T-cell (primary cell): Measurements from ENCODE around the gene PLXNA2. TPM values are rescaled to one million over a fixed set of nuclear protein-coding genes. Genes with fewer than 3 reads are reported as not detected.

Source experiments
- ATAC-seq, 4 experiments: fragments of 200-7000 bp in 3 of 4; fragments of 150-1000 bp in 1 of 4; cut with Tn5 transposase; replicated peaks in 1 of 4; 1 replicate in 3 of 4; 2 replicates in 1 of 4; pipeline ENCODE4 v1.10.0; 2021; ENCODE audit warnings: moderate library complexity in 3 of 4, mild to moderate bottlenecking in 2 of 4, moderate number of reproducible peaks in 1 of 4
- CTCF ChIA-PET, 2 donors: fragments of 300-600 bp; sonication (Branson Sonifier 250); formaldehyde crosslinking; loops; one replicate each; lab custom pipeline; 2022; ENCODE audit warnings: antibody characterized with exemption in 2 of 2; lab: Charles Lee
- POLR2A ChIA-PET, 2 donors: fragments of 300-600 bp; sonication (Branson Sonifier 250); formaldehyde crosslinking; loops; one replicate each; lab custom pipeline; 2022; ENCODE audit warnings: antibody characterized with exemption in 2 of 2; lab: Charles Lee
- DNase-seq, 35 experiments: peaks; one replicate each; pipeline versions ENCODE4 v3.0.0 to v3.0.0-alpha.2; 2013 to 2023
- H3K27ac ChIP-seq: one replicate; pipeline ENCODE4 v1.5.1; 2013; ENCODE audit warnings: low read length
- H3K27me3 ChIP-seq, 2 experiments: replicated peaks in 1 of 2; 1 replicate in 1 of 2; 2 replicates in 1 of 2; pipeline versions ENCODE4 v1.6.1 to v1.7.0; 2013; ENCODE audit warnings: low read length in 1 of 2, mixed read lengths in 1 of 2; ENCODE audit not compliant: control insufficient read depth in 2 of 2, insufficient read depth in 2 of 2; ENCODE audit errors: extremely low read depth in 1 of 2
- H3K36me3 ChIP-seq, 2 donors: 1 replicate in 1 of 2; 2 replicates in 1 of 2; pipeline versions ENCODE4 v1.6.1 to v1.7.0; 2013; ENCODE audit warnings: low read length in 1 of 2; ENCODE audit not compliant: control insufficient read depth in 2 of 2, insufficient read depth in 1 of 2; ENCODE audit errors: extremely low read depth in 1 of 2
- H3K4me1 ChIP-seq, 2 experiments: 1 replicate in 1 of 2; 2 replicates in 1 of 2; pipeline versions ENCODE4 v1.6.1 to v1.7.0; 2013; ENCODE audit warnings: low read length in 2 of 2, mixed read lengths in 1 of 2; ENCODE audit not compliant: insufficient read depth in 2 of 2, control insufficient read depth in 1 of 2; ENCODE audit errors: extremely low read depth in 1 of 2
- H3K4me3 ChIP-seq, 2 donors: 1 replicate in 1 of 2; 2 replicates in 1 of 2; pipeline versions ENCODE4 v1.5.1 to v1.7.0; 2013; ENCODE audit warnings: mild to moderate bottlenecking in 2 of 2, low read length in 1 of 2, moderate library complexity in 1 of 2; ENCODE audit not compliant: control insufficient read depth in 1 of 2; ENCODE audit errors: extremely low read depth in 1 of 2
- H3K9me3 ChIP-seq: 2 replicates; pipeline ENCODE4 v1.7.0; 2013
- H3K27ac Mint-ChIP-seq, 2 donors: one replicate each; pipeline ENCODE4 v1.8.0; 2020 to 2021; ENCODE audit warnings: mild to moderate bottlenecking in 2 of 2, mixed read lengths in 2 of 2
- H3K27me3 Mint-ChIP-seq, 2 donors: one replicate each; pipeline ENCODE4 v1.8.0; 2021 to 2022; ENCODE audit warnings: mixed read lengths in 2 of 2
- H3K36me3 Mint-ChIP-seq: one replicate; pipeline ENCODE4 v1.8.0; 2021; ENCODE audit warnings: mixed read lengths
- H3K4me1 Mint-ChIP-seq, 3 donors: one replicate each; pipeline ENCODE4 v1.8.0; 2020 to 2022; ENCODE audit warnings: mixed read lengths in 3 of 3, mild to moderate bottlenecking in 1 of 3
- H3K4me3 Mint-ChIP-seq, 3 donors: one replicate each; pipeline ENCODE4 v1.8.0; 2020 to 2022; ENCODE audit warnings: mild to moderate bottlenecking in 3 of 3, mixed read lengths in 3 of 3, moderate library complexity in 3 of 3
- H3K9me3 Mint-ChIP-seq, 3 donors: one replicate each; pipeline ENCODE4 v1.8.0; 2020 to 2022; ENCODE audit warnings: mixed read lengths in 3 of 3
- WGBS: methylation state at CpG from one replicate; pipeline ENCODE4 v1.1.5; 2013; ENCODE audit warnings: missing lambda C conversion rate; ENCODE audit not compliant: insufficient coverage; 5-methylcytosine and 5-hydroxymethylcytosine counted together
- total RNA-seq, 35 experiments: library from RNA in 6 of 35; stranded (reverse) in 6 of 35; fragments of 120-200 nt in 1 of 35; gene quantifications; one replicate each; pipeline versions ENCODE4 v1.2.1 to v1.2.4 and lab custom pipeline; 2013 to 2026

Gene PLXNA2
- total RNA-seq, 5 donors from 2014 or later (not counting 1 experiment from before 2014, with no cell fraction given) = 1.3 to 2.6 (median 2.2) TPM

GRCh38 chr1:208111646-208112190, 132.5 kb downstream of the PLXNA2 start:
- ATAC-seq = no peak
- WGBS = 14% methylated on average over 1 of the region's 4 CpGs
- CTCF ChIA-PET = no interaction called here

GRCh38 chr1:208110296-208110695, 133.9 kb downstream of the PLXNA2 start:
- peaks cover 0 to 3% of the 10 kb centered on the region in 2 experiments for H3K27me3 ChIP-seq
- H3K27ac ChIP-seq = no peak overlapping the region
- no peak overlapping the region for H3K4me3 ChIP-seq
- Mint-ChIP-seq H3K9me3 (no peaks in the 10 kb centered on the region), H3K27ac (no peak overlapping the region), H3K4me1 (no peaks in the 10 kb centered on the region), H3K27me3 (peaks cover 4% of the 10 kb centered on the region in 2 donors), H3K4me3 (no peak overlapping the region), H3K36me3 (no peaks in the 10 kb centered on the region)
- H3K36me3 ChIP-seq = no peaks in the 10 kb centered on the region
- no peaks in the 10 kb centered on the region for H3K9me3 ChIP-seq
- CTCF ChIA-PET = interaction anchor here in 1 of 2 donors (0.5 kb wide), 1 partner anchor 75 kb away, joined by 6 read pairs; no protein-coding TSS in a partner anchor
- no peaks in the 10 kb centered on the region for H3K4me1 ChIP-seq
- DNase-seq = no peak
- WGBS = no CpG with 5 or more reads among the region's 4 CpGs
- POLR2A ChIA-PET = no interaction called here
- ATAC-seq = no peak

More at GRCh38 chr1:208111646-208112190, 132.5 kb downstream of the PLXNA2 start:
- peaks cover 0 to 3% of the 10 kb centered on the region in 2 experiments for H3K27me3 ChIP-seq
- POLR2A ChIA-PET = no interaction called here
- no peak overlapping the region for H3K4me3 ChIP-seq
- H3K36me3 ChIP-seq = no peaks in the 10 kb centered on the region
- no peak for DNase-seq
- no peak overlapping the region for H3K27ac Mint-ChIP-seq
- H3K4me1 ChIP-seq = no peaks in the 10 kb centered on the region
- H3K9me3 Mint-ChIP-seq = no peaks in the 10 kb centered on the region
- H3K9me3 ChIP-seq = no peaks in the 10 kb centered on the region
- no peak overlapping the region for H3K4me3 Mint-ChIP-seq
- peaks cover 4% of the 10 kb centered on the region in 2 donors for H3K27me3 Mint-ChIP-seq
- H3K36me3 Mint-ChIP-seq = no peaks in the 10 kb centered on the region
- no peak overlapping the region for H3K27ac ChIP-seq
- no peaks in the 10 kb centered on the region for H3K4me1 Mint-ChIP-seq

- Histone ChIP-seq H3K27ac (no peak overlapping the region), H3K4me1 (no peaks in the 10 kb centered on the region), H3K36me3 (no peaks in the 10 kb centered on the region), H3K4me3 (no peak overlapping the region), H3K9me3 (no peaks in the 10 kb centered on the region), H3K27me3 (peaks cover 0 to 3% of the 10 kb centered on the region in 2 experiments)
- H3K4me1 Mint-ChIP-seq = no peaks in the 10 kb centered on the region
- 75% methylated on average over 4 of the region's 5 CpGs for WGBS
- no peaks in the 10 kb centered on the region for H3K36me3 Mint-ChIP-seq
- H3K27me3 Mint-ChIP-seq = peaks cover 4% of the 10 kb centered on the region in 2 donors
- no peak for ATAC-seq
- no peak overlapping the region for H3K27ac Mint-ChIP-seq
- H3K9me3 Mint-ChIP-seq = no peaks in the 10 kb centered on the region
- ChIA-PET POLR2A (no interaction called here), CTCF (no interaction called here)
- no peak for DNase-seq
- H3K4me3 Mint-ChIP-seq = no peak overlapping the region
Observed at GRCh38 chr1:208108646-208109330, 135.4 kb downstream of the PLXNA2 start.

DNA sequence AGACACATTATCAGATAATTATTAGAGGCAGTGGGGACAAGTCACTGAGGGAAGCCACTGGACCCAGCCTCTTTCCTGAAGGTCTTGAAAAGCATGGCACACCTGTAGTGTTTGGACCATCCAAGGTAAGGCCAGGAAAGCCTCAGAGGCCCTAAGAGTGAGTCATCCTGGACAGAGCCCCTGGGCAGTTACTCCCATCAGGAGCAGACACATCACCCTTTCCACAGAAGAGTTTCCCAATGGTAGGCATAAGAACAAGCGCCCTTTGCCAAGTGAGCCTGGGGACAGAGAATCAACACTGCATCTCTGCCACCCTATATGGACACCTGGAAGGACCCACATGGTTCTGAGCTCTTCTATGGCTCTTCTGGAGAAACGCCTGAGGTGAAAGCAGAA, 136.0 kb downstream of the PLXNA2 start:
- H3K9me3 ChIP-seq = no peaks in the 10 kb centered on the region
- ChIA-PET POLR2A (no interaction called here), CTCF (no interaction called here)
- DNase-seq (no peak), ATAC-seq (no peak)
- Mint-ChIP-seq H3K27me3 (peaks cover 4 to 5% of the 10 kb centered on the region in 2 donors), H3K9me3 (no peaks in the 10 kb centered on the region), H3K27ac (no peak overlapping the region), H3K36me3 (no peaks in the 10 kb centered on the region), H3K4me3 (no peak overlapping the region), H3K4me1 (no peaks in the 10 kb centered on the region)
- no peak overlapping the region for H3K4me3 ChIP-seq
- no peaks in the 10 kb centered on the region for H3K4me1 ChIP-seq
- peaks cover 0 to 3% of the 10 kb centered on the region in 2 experiments for H3K27me3 ChIP-seq
- no peaks in the 10 kb centered on the region for H3K36me3 ChIP-seq
- WGBS = 69% methylated on average over 2 of the region's 2 CpGs
- H3K27ac ChIP-seq = no peak overlapping the region

GRCh38 chr1:208107425-208108212, 136.6 kb downstream of the PLXNA2 start:
- no peaks in the 10 kb centered on the region for H3K4me1 Mint-ChIP-seq
- Histone ChIP-seq H3K27me3 (peaks cover 0 to 6% of the 10 kb centered on the region in 2 experiments), H3K36me3 (no peaks in the 10 kb centered on the region), H3K27ac (no peak overlapping the region), H3K4me1 (no peaks in the 10 kb centered on the region), H3K4me3 (no peak overlapping the region), H3K9me3 (no peaks in the 10 kb centered on the region)
- H3K9me3 Mint-ChIP-seq = no peaks in the 10 kb centered on the region
- H3K27me3 Mint-ChIP-seq = peaks cover 8 to 9% of the 10 kb centered on the region in 2 donors
- CTCF ChIA-PET = no interaction called here
- H3K4me3 Mint-ChIP-seq = no peak overlapping the region
- POLR2A ChIA-PET = no interaction called here
- no peak overlapping the region for H3K27ac Mint-ChIP-seq
- WGBS = no CpG with 5 or more reads among the region's 13 CpGs
- no peak for DNase-seq
- no peaks in the 10 kb centered on the region for H3K36me3 Mint-ChIP-seq
- no peak for ATAC-seq

- H3K9me3 ChIP-seq = no peaks in the 10 kb centered on the region
Observed at GRCh38 chr1:208106218-208106617, 138.0 kb downstream of the PLXNA2 start.

More at GRCh38 chr1:208106218-208106617, 138.0 kb downstream of the PLXNA2 start:
- H3K27ac ChIP-seq = no peak overlapping the region
- Mint-ChIP-seq H3K36me3 (no peaks in the 10 kb centered on the region), H3K27ac (no peak overlapping the region), H3K9me3 (no peaks in the 10 kb centered on the region), H3K4me3 (no peak overlapping the region), H3K4me1 (no peaks in the 10 kb centered on the region), H3K27me3 (peaks cover 8 to 9% of the 10 kb centered on the region in 2 donors)
- ChIA-PET POLR2A (no interaction called here), CTCF (interaction anchor here in 1 of 2 donors (0.6 kb wide), 1 partner anchor 1085 kb away, joined by 3 read pairs; no protein-coding TSS in a partner anchor)
- no CpG with 5 or more reads among the region's 7 CpGs for WGBS
- no peaks in the 10 kb centered on the region for H3K36me3 ChIP-seq
- no peaks in the 10 kb centered on the region for H3K4me1 ChIP-seq
- H3K27me3 ChIP-seq = peaks cover 0 to 8% of the 10 kb centered on the region in 2 experiments
- ATAC-seq = no peak
- DNase-seq = no peak
- no peak overlapping the region for H3K4me3 ChIP-seq
